Activated CD4-positive, alpha-beta memory T cell treated with anti-CD3 and anti-CD28 coated beads, Interleukin-2, amount 10 ng/mL, durations not matched to agents 7 days and 5 days (primary cell): ENCODE measurements around the gene NUP210L. TPM values are rescaled to one million over a fixed set of nuclear protein-coding genes. Genes with fewer than 3 reads are reported as not detected.
A peak's percentile ranks its signal among the peaks of the same experiment; 100 is the strongest.
"Not testable (repeated sequence)": the region's sequence is repeated elsewhere in the genome, so short reads cannot be mapped to it uniquely, and the experiment has no call there.

Experiments used
- CTCF ChIA-PET: fragments of 350-600 bp; sonication (Branson Sonifier 250); formaldehyde crosslinking; loops from one replicate; lab custom pipeline; 2021; ENCODE audit warnings: antibody characterized with exemption, inconsistent platforms; lab: Charles Lee
- POLR2A ChIA-PET: fragments of 350-600 bp; sonication (Branson Sonifier 250); formaldehyde crosslinking; loops from one replicate; lab custom pipeline; 2021; ENCODE audit warnings: antibody characterized with exemption; lab: Charles Lee
- DNase-seq: peaks from one replicate; pipeline ENCODE4 v3.0.0-alpha.2; 2020
- H3K27ac Mint-ChIP-seq: one replicate; pipeline ENCODE4 v1.8.0; 2021; ENCODE audit warnings: mild to moderate bottlenecking, mixed read lengths
- H3K27me3 Mint-ChIP-seq: one replicate; pipeline ENCODE4 v1.8.0; 2021; ENCODE audit warnings: mixed read lengths
- H3K36me3 Mint-ChIP-seq: one replicate; pipeline ENCODE4 v1.8.0; 2021; ENCODE audit warnings: low read depth, mixed read lengths
- H3K4me1 Mint-ChIP-seq: one replicate; pipeline ENCODE4 v1.8.0; 2021; ENCODE audit warnings: mixed read lengths
- H3K4me3 Mint-ChIP-seq: one replicate; pipeline ENCODE4 v1.8.0; 2021; ENCODE audit warnings: mild to moderate bottlenecking, mixed read lengths
- H3K9me3 Mint-ChIP-seq: one replicate; pipeline ENCODE4 v1.8.0; 2021; ENCODE audit warnings: mixed read lengths
- total RNA-seq, 2 experiments: library from RNA; stranded (reverse); gene quantifications; one replicate each; pipeline ENCODE4 v1.2.3, GENCODE V29; 2021

NUP210L gene
- total RNA-seq, 2 experiments from 2014 or later = 0.05 to 0.08 TPM

GRCh38 chr1:154159554-154159953 is 4.7 kb upstream of the NUP210L start:
- CTCF ChIA-PET = interaction anchor here (0.8 to 1.8 kb wide), 3 partner anchors 12 to 185 kb away, joined by 3 to 4 read pairs (median 3); no protein-coding TSS in a partner anchor
- peak overlapping the region; percentile 92 for H3K27ac Mint-ChIP-seq

GRCh38 chr1:154158307-154159125 is 3.6 kb upstream of the NUP210L start:
- Mint-ChIP-seq H3K27ac (peak overlapping the region; percentile 92), H3K4me1 (peaks cover 67% of the 10 kb centered on the region), H3K27me3 (no peaks in the 10 kb centered on the region), H3K4me3 (peak overlapping the region; percentile 49), H3K9me3 (peaks cover 9% of the 10 kb centered on the region), H3K36me3 (peaks cover 96% of the 10 kb centered on the region)
- no peak for DNase-seq
- POLR2A ChIA-PET = interaction anchor here (0.9 to 11.3 kb wide), 18 partner anchors 9 to 377 kb away, joined by 3 to 214 read pairs (median 4); partner anchors contain the start of genes ATP8B2, HAX1, RAB13 and RPS27
- CTCF ChIA-PET = interaction anchor here (1.0 to 1.8 kb wide), 11 partner anchors 9 to 191 kb away, joined by 3 to 5 read pairs (median 3); partner anchors contain the start of gene CREB3L4

More at GRCh38 chr1:154159554-154159953, 4.7 kb upstream of the NUP210L start:
- no peaks in the 10 kb centered on the region for H3K27me3 Mint-ChIP-seq
- POLR2A ChIA-PET = interaction anchor here (0.6 to 11.3 kb wide), 4 partner anchors 15 to 169 kb away, joined by 3 to 214 read pairs (median 16); partner anchors contain the start of genes RPS27 and UBAP2L
- H3K4me3 Mint-ChIP-seq = no peak overlapping the region
- peaks cover 9% of the 10 kb centered on the region for H3K9me3 Mint-ChIP-seq
- peaks cover 96% of the 10 kb centered on the region for H3K36me3 Mint-ChIP-seq
- DNase-seq = no peak
- H3K4me1 Mint-ChIP-seq = peaks cover 75% of the 10 kb centered on the region

DNA sequence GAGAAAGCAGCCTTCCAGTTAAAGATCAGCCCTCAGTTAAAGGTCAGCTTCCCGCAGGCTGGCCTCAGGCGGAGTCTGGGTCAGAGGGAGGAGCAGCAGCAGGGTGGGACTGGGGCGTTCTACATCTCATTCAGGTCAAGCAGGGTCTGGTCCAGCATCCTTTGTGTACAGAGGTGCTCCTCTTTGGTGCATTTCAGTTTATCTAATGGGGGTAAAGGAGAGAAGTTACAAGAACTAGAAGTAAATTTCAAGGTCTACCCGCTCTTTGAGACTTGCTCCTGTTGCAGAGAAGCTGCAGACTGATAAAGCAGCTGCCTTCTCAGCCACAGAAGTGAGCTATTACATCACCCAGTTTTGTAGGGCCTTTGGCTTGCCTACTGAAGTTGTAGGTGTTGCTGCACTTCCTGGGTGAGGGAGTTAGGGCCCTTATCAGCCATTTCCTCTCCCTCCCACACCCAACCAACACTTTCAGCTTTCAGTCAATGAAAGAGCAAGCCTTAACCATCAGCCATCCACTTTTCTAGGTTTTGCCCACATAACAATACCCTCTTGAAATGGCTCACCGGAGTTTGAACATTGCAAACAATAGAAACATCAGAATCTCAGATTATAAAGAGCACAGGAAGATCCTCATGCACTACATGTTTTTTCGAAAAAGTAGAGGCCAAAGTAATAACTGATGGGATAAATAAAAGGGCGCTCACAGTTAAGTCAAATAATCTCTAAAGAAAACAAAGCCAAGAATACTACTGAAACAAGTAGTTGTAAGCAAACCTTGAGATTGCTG is 2.8 kb upstream of the NUP210L start:
- Mint-ChIP-seq H3K27me3 (no peaks in the 10 kb centered on the region), H3K36me3 (peaks cover 89% of the 10 kb centered on the region)
- CTCF ChIA-PET = interaction anchor here (0.6 to 1.6 kb wide), 11 partner anchors 8 to 213 kb away, joined by 3 to 5 read pairs (median 3); partner anchors contain the start of gene CREB3L4

DNA sequence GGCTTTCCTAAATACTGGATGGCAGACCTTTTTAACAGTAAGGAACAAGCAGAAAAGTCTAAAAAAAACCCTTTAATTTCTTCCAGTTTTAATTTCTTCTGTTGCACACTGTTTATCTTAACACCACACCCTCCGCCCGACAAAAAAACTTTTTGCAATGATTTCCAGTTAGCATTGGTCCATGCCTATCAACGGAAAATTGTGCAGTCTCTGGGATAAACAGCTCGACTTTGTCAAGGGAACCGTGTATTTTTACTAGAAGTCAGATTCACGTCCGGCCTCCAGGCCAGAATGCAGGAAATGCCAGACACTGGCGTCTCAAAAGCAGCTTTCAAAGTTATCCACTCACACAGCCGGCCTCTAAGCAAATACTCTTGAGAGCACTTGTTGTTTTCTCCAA is 378 bp upstream of the NUP210L start:
- Mint-ChIP-seq H3K4me1 (peaks cover 48% of the 10 kb centered on the region), H3K4me3 (no peak overlapping the region), H3K27ac (peak overlapping the region; percentile 51), H3K36me3 (peaks cover 71% of the 10 kb centered on the region), H3K9me3 (peaks cover 6% of the 10 kb centered on the region), H3K27me3 (no peaks in the 10 kb centered on the region)
- no peak for DNase-seq
- POLR2A ChIA-PET = interaction anchor here (0.6 to 11.3 kb wide), 4 partner anchors 8 to 117 kb away, joined by 3 to 214 read pairs (median 6); partner anchors contain the start of gene UBAP2L
- CTCF ChIA-PET = no interaction called here

More for the DNA sequence above, 2.8 kb upstream of the NUP210L start:
- peak; percentile 83 for DNase-seq
- H3K4me3 Mint-ChIP-seq = peak overlapping the region; percentile 49
- peak overlapping the region; percentile 92 for H3K27ac Mint-ChIP-seq
- H3K9me3 Mint-ChIP-seq = peaks cover 9% of the 10 kb centered on the region
- POLR2A ChIA-PET = interaction anchor here (0.7 to 11.3 kb wide), 19 partner anchors 8 to 612 kb away, joined by 3 to 214 read pairs (median 4); partner anchors contain the start of genes ATP8B2, HAX1, RAB13 and RPS27
- peaks cover 59% of the 10 kb centered on the region for H3K4me1 Mint-ChIP-seq

- H3K4me3 Mint-ChIP-seq = no peak overlapping the region
- peaks cover 59% of the 10 kb centered on the region for H3K36me3 Mint-ChIP-seq
- CTCF ChIA-PET = no interaction called here
- no peak for DNase-seq
- H3K9me3 Mint-ChIP-seq = no peaks in the 10 kb centered on the region
- no peak overlapping the region for H3K27ac Mint-ChIP-seq
- POLR2A ChIA-PET = interaction anchor here (11.3 kb wide), 1 partner anchor 21 kb away, joined by 214 read pairs; no protein-coding TSS in a partner anchor
- no peaks in the 10 kb centered on the region for H3K27me3 Mint-ChIP-seq
- H3K4me1 Mint-ChIP-seq = peaks cover 40% of the 10 kb centered on the region
Observed at GRCh38 chr1:154154053-154154452, 820 bp downstream of the NUP210L start.

DNA sequence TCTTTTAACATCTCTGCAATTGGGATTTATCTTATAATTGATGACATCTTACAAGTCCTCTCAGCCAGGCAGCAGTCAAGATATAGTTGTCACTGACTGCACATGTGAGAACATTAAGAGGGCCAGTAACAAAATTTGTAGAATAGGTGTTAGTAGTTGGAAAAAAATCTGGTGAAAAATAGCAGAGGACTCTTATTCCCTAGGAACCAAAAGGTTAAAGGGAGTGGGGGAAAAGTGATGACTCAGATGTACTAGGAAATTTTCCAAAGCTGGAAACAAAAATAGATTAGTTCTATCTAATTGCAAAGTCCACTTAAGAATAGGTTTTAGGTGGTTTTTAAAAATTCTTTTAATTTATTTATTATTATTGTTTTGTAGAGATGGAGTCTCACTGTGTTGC is 3.6 kb downstream of the NUP210L start:
- POLR2A ChIA-PET = no interaction called here
- peaks cover 20% of the 10 kb centered on the region for H3K4me1 Mint-ChIP-seq
- H3K4me3 Mint-ChIP-seq = no peak overlapping the region
- DNase-seq = no peak
- CTCF ChIA-PET = no interaction called here
- no peak overlapping the region for H3K27ac Mint-ChIP-seq
- no peaks in the 10 kb centered on the region for H3K27me3 Mint-ChIP-seq
- no peaks in the 10 kb centered on the region for H3K9me3 Mint-ChIP-seq
- H3K36me3 Mint-ChIP-seq = peaks cover 33% of the 10 kb centered on the region

DNA sequence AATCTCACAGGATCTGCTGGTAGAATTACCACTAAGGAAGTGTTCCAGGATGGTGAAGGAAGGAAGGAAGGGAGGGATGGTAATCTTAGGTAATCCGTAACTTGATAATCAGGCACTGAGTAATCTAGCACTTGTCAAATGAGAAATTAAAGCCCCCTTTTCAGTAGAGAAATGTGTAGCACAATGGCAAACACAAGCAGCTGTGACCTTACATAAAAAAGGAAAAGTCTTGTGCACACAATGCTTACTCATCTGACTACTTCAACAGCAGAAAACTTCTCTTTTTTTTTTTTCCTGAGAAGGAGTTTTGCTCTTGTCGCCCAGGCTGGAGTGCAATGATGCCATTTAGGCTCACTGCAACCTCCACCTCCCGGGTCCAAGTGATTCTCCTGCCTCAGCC is 6.1 kb downstream of the NUP210L start:
- Mint-ChIP-seq H3K4me3 (no peak overlapping the region), H3K36me3 (peaks cover 11% of the 10 kb centered on the region), H3K27ac (no peak overlapping the region), H3K4me1 (peaks cover 10% of the 10 kb centered on the region), H3K27me3 (no peaks in the 10 kb centered on the region), H3K9me3 (no peaks in the 10 kb centered on the region)
- ChIA-PET CTCF (interaction anchor here (1.3 kb wide), 1 partner anchor 9 kb away, joined by 5 read pairs; no protein-coding TSS in a partner anchor), POLR2A (interaction anchor here (1.0 kb wide), 2 partner anchors 9 kb away, joined by 3 read pairs; no protein-coding TSS in a partner anchor)
- no peak for DNase-seq

DNA sequence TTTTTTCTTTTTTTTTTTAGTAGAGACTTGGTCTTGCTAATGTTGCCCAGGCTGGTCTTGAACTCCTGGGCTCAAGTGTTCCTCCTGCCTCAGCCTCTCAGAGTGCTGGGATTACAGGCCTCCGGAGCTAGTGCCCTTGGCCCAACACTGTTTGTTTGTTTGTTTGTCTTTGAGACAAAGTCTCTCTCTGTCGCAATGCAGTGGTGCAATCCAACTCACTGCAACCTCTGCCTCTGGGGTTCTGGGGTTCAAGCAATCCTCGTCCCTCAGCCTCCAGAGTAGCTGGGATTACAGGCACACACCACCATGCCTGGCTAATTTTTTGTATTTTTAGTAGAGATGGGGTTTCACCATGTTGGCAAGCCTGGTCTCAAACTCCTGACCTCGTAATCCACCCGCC is 7.4 kb downstream of the NUP210L start:
- not testable (repeated sequence) for H3K4me3 Mint-ChIP-seq, DNase-seq, H3K9me3 Mint-ChIP-seq, H3K4me1 Mint-ChIP-seq, H3K27me3 Mint-ChIP-seq, H3K27ac Mint-ChIP-seq, H3K36me3 Mint-ChIP-seq
- POLR2A ChIA-PET = interaction anchor here (0.7 kb wide), 1 partner anchor 34 kb away, joined by 3 read pairs; no protein-coding TSS in a partner anchor
- CTCF ChIA-PET = interaction anchor here (0.7 to 1.4 kb wide), 4 partner anchors 10 to 356 kb away, joined by 3 to 4 read pairs (median 3); no protein-coding TSS in a partner anchor

DNA sequence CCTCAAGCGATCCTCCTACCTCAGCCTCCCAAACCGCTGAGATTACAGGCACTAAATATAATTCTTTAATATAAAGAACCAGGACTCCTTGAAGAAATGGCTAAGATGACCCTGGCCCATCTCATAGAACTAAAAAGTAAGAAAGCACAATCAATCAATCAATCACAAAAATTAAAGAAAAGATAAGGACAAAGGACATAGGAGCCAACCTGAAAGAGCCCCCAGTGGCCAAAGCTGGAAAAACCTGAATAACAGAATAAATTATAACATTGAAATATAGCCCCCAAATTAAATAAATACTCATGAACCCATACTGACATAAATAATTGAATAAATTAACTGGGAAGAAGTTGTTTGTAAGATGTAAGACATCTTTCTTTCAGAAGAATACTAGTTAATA is 8.9 kb downstream of the NUP210L start:
- no peaks in the 10 kb centered on the region for H3K27me3 Mint-ChIP-seq
- no peak overlapping the region for H3K27ac Mint-ChIP-seq
- no peaks in the 10 kb centered on the region for H3K9me3 Mint-ChIP-seq
- H3K4me3 Mint-ChIP-seq = no peak overlapping the region
- H3K4me1 Mint-ChIP-seq = peaks cover 10% of the 10 kb centered on the region
- ChIA-PET POLR2A (interaction anchor here (1.0 kb wide), 1 partner anchor 12 kb away, joined by 5 read pairs; no protein-coding TSS in a partner anchor), CTCF (interaction anchor here (1.3 kb wide), 1 partner anchor 9 kb away, joined by 3 read pairs; no protein-coding TSS in a partner anchor)
- DNase-seq = no peak
- peaks cover 3% of the 10 kb centered on the region for H3K36me3 Mint-ChIP-seq

GRCh38 chr1:154142358-154142757 is 12.5 kb downstream of the NUP210L start:
- Mint-ChIP-seq H3K4me1 (no peaks in the 10 kb centered on the region), H3K36me3 (no peaks in the 10 kb centered on the region), H3K9me3 (no peaks in the 10 kb centered on the region), H3K27me3 (no peaks in the 10 kb centered on the region), H3K27ac (no peak overlapping the region), H3K4me3 (no peak overlapping the region)
- POLR2A ChIA-PET = interaction anchor here (1.4 kb wide), 1 partner anchor 19 kb away, joined by 3 read pairs; no protein-coding TSS in a partner anchor
- CTCF ChIA-PET = no interaction called here
- DNase-seq = no peak

DNA sequence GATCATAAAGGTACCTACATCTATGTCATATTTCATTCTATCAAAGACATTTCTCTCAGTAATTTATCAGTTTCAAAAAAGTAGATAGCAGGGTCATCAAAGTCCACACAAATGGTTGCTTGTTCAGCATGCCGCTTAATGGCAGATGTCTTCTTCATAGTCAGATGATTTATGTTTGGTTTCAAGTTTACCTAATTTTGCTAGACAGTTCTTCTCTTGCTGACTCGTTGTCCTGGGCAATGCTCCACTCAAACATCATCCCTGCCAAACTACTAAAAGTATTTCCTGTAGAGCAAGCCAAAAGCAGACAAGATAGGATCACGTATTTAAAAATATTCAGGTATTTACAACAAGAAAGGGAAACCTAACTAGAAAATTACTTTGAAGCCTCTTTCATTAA is 13.6 kb downstream of the NUP210L start:
- CTCF ChIA-PET = no interaction called here

GRCh38 chr1:154137888-154138287 is 17.0 kb downstream of the NUP210L start:
- no peaks in the 10 kb centered on the region for H3K27me3 Mint-ChIP-seq
- DNase-seq = no peak
- ChIA-PET POLR2A (interaction anchor here (0.6 to 1.1 kb wide), 2 partner anchors 44 to 130 kb away, joined by 3 read pairs; no protein-coding TSS in a partner anchor), CTCF (interaction anchor here (0.7 to 1.5 kb wide), 2 partner anchors 9 to 105 kb away, joined by 3 read pairs; no protein-coding TSS in a partner anchor)
- H3K36me3 Mint-ChIP-seq = no peaks in the 10 kb centered on the region
- H3K9me3 Mint-ChIP-seq = no peaks in the 10 kb centered on the region
- no peaks in the 10 kb centered on the region for H3K4me1 Mint-ChIP-seq
- H3K27ac Mint-ChIP-seq = no peak overlapping the region
- no peak overlapping the region for H3K4me3 Mint-ChIP-seq

More for the DNA sequence above, 13.6 kb downstream of the NUP210L start:
- H3K4me1 Mint-ChIP-seq = no peaks in the 10 kb centered on the region
- DNase-seq = no peak
- H3K27ac Mint-ChIP-seq = no peak overlapping the region
- no peaks in the 10 kb centered on the region for H3K27me3 Mint-ChIP-seq
- H3K4me3 Mint-ChIP-seq = no peak overlapping the region
- POLR2A ChIA-PET = no interaction called here
- H3K36me3 Mint-ChIP-seq = no peaks in the 10 kb centered on the region
- H3K9me3 Mint-ChIP-seq = no peaks in the 10 kb centered on the region
